Uterus (tissue), 4 donors: ENCODE data around the gene ZMAT3. TPM values are rescaled to one million over a fixed set of nuclear protein-coding genes. Genes with fewer than 3 reads are reported as not detected.

ENCODE experiments used
- DNase-seq, 2 donors: peaks; one replicate each; pipeline ENCODE4 v3.0.0-alpha.2; 2019 to 2020
- H3K27ac ChIP-seq, 2 donors: fragments of 200-600 bp; sonication (generic); 1 replicate in 1 of 2; 2 replicates in 1 of 2; pipeline ENCODE4 v1.5.1; 2016 to 2018
- H3K27me3 ChIP-seq, 2 donors: fragments of 200-600 bp; sonication (generic); one replicate each; pipeline ENCODE4 v1.5.1; 2018 to 2019; ENCODE audit warnings: control low read depth in 1 of 2
- H3K36me3 ChIP-seq, 2 donors: fragments of 200-600 bp; sonication (generic); one replicate each; pipeline ENCODE4 v1.5.1; 2019; ENCODE audit warnings: control low read depth in 1 of 2
- H3K4me1 ChIP-seq, 2 donors: fragments of 200-600 bp; sonication (generic); one replicate each; pipeline ENCODE4 v1.5.1; 2018 to 2019; ENCODE audit warnings: control low read depth in 1 of 2
- H3K4me3 ChIP-seq, 2 donors: fragments of 200-600 bp; sonication (generic); 1 replicate in 1 of 2; 2 replicates in 1 of 2; pipeline ENCODE4 v1.5.1; 2018 to 2019; ENCODE audit warnings: mild to moderate bottlenecking in 1 of 2
- H3K9me3 ChIP-seq, 2 donors: fragments of 200-600 bp; sonication (generic); one replicate each; pipeline ENCODE4 v1.5.1; 2019; ENCODE audit warnings: control low read depth in 1 of 2
- POLR2A ChIP-seq, 2 donors: fragments of 450-650 bp; IDR thresholded peaks; one replicate each; pipeline ENCODE4 v1.6.1; 2016; ENCODE audit warnings: antibody characterized with exemption in 2 of 2, mild to moderate bottlenecking in 1 of 2, moderate library complexity in 1 of 2
- intact Hi-C: fragments of 100-400 bp; cut with DNase I; formaldehyde crosslinking; loops from one replicate; pipeline ENCODE4 v1.15.1; 2023; ENCODE audit warnings: low total_unique reads
- total RNA-seq, 4 donors: library from RNA; depleted of rRNA in 3 of 4; stranded (reverse); fragments of >200 nt in 3 of 4; gene quantifications; one replicate each; pipeline versions ENCODE4 v1.1.0 to v1.2.4, GENCODE V29; 2014 to 2023
- TF ChIP-seq, protein P1 (sequence below), 4 experiments: fragments of 200-600 bp in 2 of 4; fragments of 450-650 bp in 2 of 4; sonication (generic) in 2 of 4; IDR thresholded peaks; one replicate each; pipeline ENCODE4 v1.5.1; 2016 to 2019; ENCODE audit warnings: antibody characterized with exemption in 4 of 4, mild to moderate bottlenecking in 2 of 4, moderate library complexity in 1 of 4
- donor health status: DM: yes; HTN: yes; CAD: no.

The ZMAT3 gene
- total RNA-seq, 4 donors from 2014 or later, result 9.4 to 24.4 (median 13.9) TPM

DNA sequence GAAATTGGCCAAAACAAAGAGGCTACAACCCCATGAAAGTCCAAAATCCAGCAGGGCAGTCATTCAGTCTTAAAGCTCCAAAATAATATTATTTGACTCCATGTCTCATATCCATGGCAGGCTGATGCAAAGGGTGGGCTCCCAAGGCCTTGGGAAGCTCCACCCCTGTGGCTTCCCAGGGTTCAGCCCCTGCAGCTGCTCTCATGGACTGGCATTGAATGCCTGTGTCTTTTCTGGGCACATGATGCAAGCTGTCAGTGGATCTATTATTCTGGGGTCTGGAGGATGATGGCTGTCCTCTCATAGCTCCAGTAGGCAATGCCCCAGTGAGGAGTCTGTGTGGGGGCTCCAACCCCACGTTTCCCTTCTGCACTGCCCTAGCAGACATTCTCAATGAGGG is 81.8 kb downstream of the ZMAT3 start:
- no peak for DNase-seq
- no peaks in the 10 kb centered on the region for H3K4me1 ChIP-seq
- intact Hi-C loops, result no loop called here
- no peak overlapping the region for H3K4me3 ChIP-seq
- H3K27me3 ChIP-seq, result no peaks in the 10 kb centered on the region
- peaks cover 0 to 14% of the 10 kb centered on the region in 2 donors for H3K9me3 ChIP-seq
- no peak overlapping the region for H3K27ac ChIP-seq
- H3K36me3 ChIP-seq, result no peaks in the 10 kb centered on the region
- no peak for TF ChIP-seq POLR2A (IDR thresholded peaks at IDR 0.05)
- TF ChIP-seq, protein P1, sequence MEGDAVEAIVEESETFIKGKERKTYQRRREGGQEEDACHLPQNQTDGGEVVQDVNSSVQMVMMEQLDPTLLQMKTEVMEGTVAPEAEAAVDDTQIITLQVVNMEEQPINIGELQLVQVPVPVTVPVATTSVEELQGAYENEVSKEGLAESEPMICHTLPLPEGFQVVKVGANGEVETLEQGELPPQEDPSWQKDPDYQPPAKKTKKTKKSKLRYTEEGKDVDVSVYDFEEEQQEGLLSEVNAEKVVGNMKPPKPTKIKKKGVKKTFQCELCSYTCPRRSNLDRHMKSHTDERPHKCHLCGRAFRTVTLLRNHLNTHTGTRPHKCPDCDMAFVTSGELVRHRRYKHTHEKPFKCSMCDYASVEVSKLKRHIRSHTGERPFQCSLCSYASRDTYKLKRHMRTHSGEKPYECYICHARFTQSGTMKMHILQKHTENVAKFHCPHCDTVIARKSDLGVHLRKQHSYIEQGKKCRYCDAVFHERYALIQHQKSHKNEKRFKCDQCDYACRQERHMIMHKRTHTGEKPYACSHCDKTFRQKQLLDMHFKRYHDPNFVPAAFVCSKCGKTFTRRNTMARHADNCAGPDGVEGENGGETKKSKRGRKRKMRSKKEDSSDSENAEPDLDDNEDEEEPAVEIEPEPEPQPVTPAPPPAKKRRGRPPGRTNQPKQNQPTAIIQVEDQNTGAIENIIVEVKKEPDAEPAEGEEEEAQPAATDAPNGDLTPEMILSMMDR (IDR thresholded peaks at IDR 0.05), result no peak

DNA sequence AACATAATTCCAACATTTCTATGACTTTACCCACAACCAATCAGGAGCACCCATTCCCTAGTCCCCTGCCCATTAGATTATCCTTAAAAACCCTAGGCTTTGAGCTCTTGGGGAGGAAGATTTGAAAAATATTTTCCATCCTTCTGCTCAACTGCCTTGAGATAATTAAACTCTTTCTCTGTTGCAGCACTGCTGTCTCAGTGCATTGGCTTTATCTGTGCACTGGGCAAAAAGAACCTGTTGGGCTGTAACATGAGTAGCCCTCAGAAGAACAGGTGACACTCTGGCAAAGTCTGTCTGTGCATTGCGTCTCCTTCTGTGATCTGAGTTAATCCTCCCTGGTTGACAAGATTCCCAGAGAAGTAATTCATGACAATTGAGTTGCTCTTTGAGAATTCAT is 83.9 kb downstream of the ZMAT3 start:
- TF ChIP-seq, protein P1 (IDR thresholded peaks at IDR 0.05), result no peak
- TF ChIP-seq POLR2A (IDR thresholded peaks at IDR 0.05), result no peak

DNA sequence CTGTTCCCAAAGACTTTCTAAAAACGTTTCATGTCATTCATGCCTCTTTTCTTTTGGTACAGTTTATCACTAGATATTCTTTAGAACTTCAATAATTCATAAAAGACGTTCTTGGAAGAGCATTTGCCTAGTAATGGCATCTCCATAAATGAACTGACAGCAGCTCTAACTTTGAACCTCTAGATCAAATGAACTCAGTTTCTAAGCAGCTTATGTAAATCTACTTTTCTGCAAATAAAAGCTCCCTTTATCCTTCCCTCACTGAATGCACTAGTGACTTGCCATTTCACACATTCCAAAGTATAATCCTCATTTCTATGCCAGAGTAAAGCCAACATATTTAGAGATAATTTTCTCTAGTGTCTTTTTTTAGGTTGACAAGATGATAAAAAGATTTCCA is 85.2 kb downstream of the ZMAT3 start:
- TF ChIP-seq, protein P1 (IDR thresholded peaks at IDR 0.05), result no peak
- TF ChIP-seq POLR2A (IDR thresholded peaks at IDR 0.05), result no peak
- no peaks in the 10 kb centered on the region for H3K4me1 ChIP-seq
- H3K36me3 ChIP-seq, result no peaks in the 10 kb centered on the region
- H3K4me3 ChIP-seq, result no peak overlapping the region
- no peak for DNase-seq
- H3K27me3 ChIP-seq, result no peaks in the 10 kb centered on the region
- H3K9me3 ChIP-seq, result peaks cover 0 to 14% of the 10 kb centered on the region in 2 donors
- intact Hi-C loops, result no loop called here
- H3K27ac ChIP-seq, result no peak overlapping the region

More for the DNA sequence above, 83.9 kb downstream of the ZMAT3 start:
- Histone ChIP-seq H3K4me3 (no peak overlapping the region), H3K27ac (no peak overlapping the region), H3K27me3 (no peaks in the 10 kb centered on the region), H3K9me3 (peaks cover 0 to 14% of the 10 kb centered on the region in 2 donors), H3K36me3 (no peaks in the 10 kb centered on the region), H3K4me1 (no peaks in the 10 kb centered on the region)
- intact Hi-C loops, result no loop called here
- DNase-seq, result no peak

DNA sequence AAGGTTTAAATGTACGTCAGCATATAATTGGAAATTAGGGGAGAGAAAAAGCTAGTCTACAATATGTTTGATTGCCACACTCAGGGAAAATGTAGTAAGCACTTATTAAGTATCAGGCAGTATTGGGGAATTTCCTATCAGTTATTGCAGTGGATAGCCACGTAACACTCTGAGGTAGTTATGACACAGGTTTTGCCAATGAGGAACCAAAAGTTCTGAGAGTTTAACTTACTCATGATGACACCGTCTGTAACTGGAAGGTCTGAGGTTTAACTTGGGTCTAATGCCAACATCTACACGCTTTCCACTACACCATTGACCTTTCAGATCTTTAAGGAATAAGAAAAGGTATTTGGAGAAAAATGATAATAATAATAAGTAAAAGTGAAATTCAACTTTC is 89.5 kb downstream of the ZMAT3 start:
- Histone ChIP-seq H3K27ac (no peak overlapping the region), H3K4me1 (no peaks in the 10 kb centered on the region), H3K36me3 (no peaks in the 10 kb centered on the region), H3K9me3 (no peaks in the 10 kb centered on the region), H3K4me3 (no peak overlapping the region), H3K27me3 (no peaks in the 10 kb centered on the region)
- no peak for DNase-seq
- intact Hi-C loops, result no loop called here
- TF ChIP-seq POLR2A (IDR thresholded peaks at IDR 0.05), result no peak
- TF ChIP-seq, protein P1 (IDR thresholded peaks at IDR 0.05), result no peak

DNA sequence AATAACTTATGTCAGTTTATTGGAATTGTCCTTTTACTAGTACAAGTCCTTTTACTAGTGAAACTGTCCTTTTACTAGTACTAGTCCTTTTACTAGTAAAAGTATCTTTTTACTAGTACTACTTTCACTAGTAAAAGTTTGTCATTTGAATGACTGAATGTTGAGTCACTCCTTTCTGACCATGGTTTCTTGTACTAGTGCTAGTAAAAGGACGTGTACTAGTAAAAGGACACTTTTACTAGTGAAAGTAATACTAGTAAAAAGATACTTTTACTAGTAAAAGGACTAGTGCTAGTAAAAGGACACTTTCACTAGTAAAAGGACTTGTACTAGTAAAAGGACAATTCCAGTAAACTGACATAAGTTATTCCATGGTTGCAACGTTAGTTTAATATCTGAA is 96.3 kb downstream of the ZMAT3 start:
- H3K27me3 ChIP-seq, result no peaks in the 10 kb centered on the region
- H3K9me3 ChIP-seq, result peaks cover 0 to 4% of the 10 kb centered on the region in 2 donors
- no peaks in the 10 kb centered on the region for H3K36me3 ChIP-seq
- H3K4me1 ChIP-seq, result no peaks in the 10 kb centered on the region
- no peak overlapping the region for H3K27ac ChIP-seq
- H3K4me3 ChIP-seq, result no peak overlapping the region
- DNase-seq, result no peak
- TF ChIP-seq, protein P1 (IDR thresholded peaks at IDR 0.05), result no peak
- TF ChIP-seq POLR2A (IDR thresholded peaks at IDR 0.05), result no peak
- intact Hi-C loops, result no loop called here
